Activated CD8-positive, alpha-beta T cell treated with anti-CD3 and anti-CD28 coated beads for 36 hours (primary cell): ENCODE measurements around the gene ERCC6L2. TPM values are rescaled to one million over a fixed set of nuclear protein-coding genes. Genes with fewer than 3 reads are reported as not detected.

Source experiments
- ATAC-seq: fragments of 200-7000 bp; cut with Tn5 transposase; one replicate; pipeline ENCODE4 v1.10.0; 2021; ENCODE audit warnings: mild to moderate bottlenecking, moderate library complexity
- CTCF ChIA-PET: fragments of 350-600 bp; sonication (Branson Sonifier 250); formaldehyde crosslinking; loops from one replicate; lab custom pipeline; 2021; ENCODE audit warnings: antibody characterized with exemption; lab: Charles Lee
- POLR2A ChIA-PET: fragments of 350-600 bp; sonication (Branson Sonifier 250); formaldehyde crosslinking; loops from one replicate; lab custom pipeline; 2021; ENCODE audit warnings: antibody characterized with exemption; lab: Charles Lee
- DNase-seq: peaks from one replicate; pipeline ENCODE4 v3.0.0-alpha.2; 2020
- H3K27ac Mint-ChIP-seq: one replicate; pipeline ENCODE4 v1.8.0; 2021; ENCODE audit warnings: mild to moderate bottlenecking, mixed read lengths
- H3K27me3 Mint-ChIP-seq: one replicate; pipeline ENCODE4 v1.8.0; 2021; ENCODE audit warnings: mixed read lengths
- H3K36me3 Mint-ChIP-seq: one replicate; pipeline ENCODE4 v1.8.0; 2021; ENCODE audit warnings: low read depth, mixed read lengths
- H3K4me1 Mint-ChIP-seq: one replicate; pipeline ENCODE4 v1.8.0; 2021; ENCODE audit warnings: low read depth, mixed read lengths
- H3K4me3 Mint-ChIP-seq: one replicate; pipeline ENCODE4 v1.8.0; 2021; ENCODE audit warnings: mild to moderate bottlenecking, moderate library complexity, mixed read lengths
- H3K9me3 Mint-ChIP-seq: one replicate; pipeline ENCODE4 v1.8.0; 2021; ENCODE audit warnings: mixed read lengths
- CTCF ChIP-seq: fragments of 200-600 bp; IDR thresholded peaks from one replicate; pipeline ENCODE4 v1.8.0; 2022; ENCODE audit warnings: antibody characterized with exemption, mild to moderate bottlenecking
- intact Hi-C: fragments of 100-400 bp; cut with micrococcal nuclease; formaldehyde crosslinking; loops from one replicate; pipeline ENCODE4 v1.10.0; 2022
- total RNA-seq, 2 experiments: library from RNA; stranded (reverse); gene quantifications; one replicate each; pipeline ENCODE4 v1.2.3, GENCODE V29; 2021

Gene ERCC6L2
- total RNA-seq, 2 experiments from 2014 or later: 31.2 to 34.7 TPM

DNA sequence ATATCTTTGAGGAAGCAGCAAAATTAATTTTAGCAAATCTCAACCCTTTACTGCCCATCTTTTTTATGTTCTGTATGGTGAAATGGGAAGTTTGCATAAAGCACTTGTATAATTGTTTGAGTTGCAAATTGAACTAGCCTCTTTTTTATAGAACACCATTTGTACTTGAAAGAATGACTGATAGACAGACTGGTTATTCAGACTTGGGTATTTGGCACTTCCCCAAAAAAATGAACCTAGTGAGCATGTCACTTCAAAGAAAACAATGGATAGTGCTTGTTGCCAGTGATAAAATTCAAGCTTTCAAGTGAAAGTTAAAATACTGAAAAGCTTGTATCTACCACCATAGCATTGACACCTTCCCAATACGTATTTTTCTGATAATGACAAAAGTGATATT lies 115.8 kb downstream of the ERCC6L2 start:
- peaks cover 31% of the 10 kb centered on the region for H3K4me1 Mint-ChIP-seq
- peaks cover 2% of the 10 kb centered on the region for H3K9me3 Mint-ChIP-seq
- peaks cover 46% of the 10 kb centered on the region for H3K36me3 Mint-ChIP-seq
- H3K27ac Mint-ChIP-seq: no peak overlapping the region
- no peak overlapping the region for H3K4me3 Mint-ChIP-seq
- TF ChIP-seq CTCF: no peak
- ChIA-PET POLR2A (interaction anchor here (0.8 kb wide), 1 partner anchor 823 kb away, joined by 3 read pairs; no protein-coding TSS in a partner anchor), CTCF (no interaction called here)
- intact Hi-C loops: no loop called here
- H3K27me3 Mint-ChIP-seq: no peaks in the 10 kb centered on the region
- DNase-seq (no peak), ATAC-seq (no peak)

- POLR2A ChIA-PET: no interaction called here
- no peak overlapping the region for H3K4me3 Mint-ChIP-seq
- no peak for DNase-seq
- TF ChIP-seq CTCF: no peak
- CTCF ChIA-PET: no interaction called here
- no peak for ATAC-seq
- H3K27ac Mint-ChIP-seq: no peak overlapping the region
- H3K4me1 Mint-ChIP-seq: peaks cover 31% of the 10 kb centered on the region
- intact Hi-C loops: no loop called here
- H3K36me3 Mint-ChIP-seq: peaks cover 40% of the 10 kb centered on the region
- H3K27me3 Mint-ChIP-seq: no peaks in the 10 kb centered on the region
- H3K9me3 Mint-ChIP-seq: no peaks in the 10 kb centered on the region
These were observed 117.0 kb downstream of the ERCC6L2 start for GRCh38 chr9:95992536-95992935.

GRCh38 chr9:95993337-95993736 lies 117.8 kb downstream of the ERCC6L2 start:
- Mint-ChIP-seq H3K9me3 (no peaks in the 10 kb centered on the region), H3K27me3 (no peaks in the 10 kb centered on the region), H3K4me1 (peaks cover 31% of the 10 kb centered on the region), H3K4me3 (no peak overlapping the region), H3K36me3 (peaks cover 35% of the 10 kb centered on the region), H3K27ac (peak overlapping the region; percentile 79)
- POLR2A ChIA-PET: interaction anchor here (1.0 kb wide), 1 partner anchor 17 kb away, joined by 3 read pairs; no protein-coding TSS in a partner anchor
- intact Hi-C loops: no loop called here
- peak; percentile 60 for DNase-seq
- CTCF ChIA-PET: interaction anchor here (1.2 kb wide), 1 partner anchor 11 kb away, joined by 3 read pairs; no protein-coding TSS in a partner anchor
- TF ChIP-seq CTCF: no peak
- ATAC-seq: peak; percentile 75

DNA sequence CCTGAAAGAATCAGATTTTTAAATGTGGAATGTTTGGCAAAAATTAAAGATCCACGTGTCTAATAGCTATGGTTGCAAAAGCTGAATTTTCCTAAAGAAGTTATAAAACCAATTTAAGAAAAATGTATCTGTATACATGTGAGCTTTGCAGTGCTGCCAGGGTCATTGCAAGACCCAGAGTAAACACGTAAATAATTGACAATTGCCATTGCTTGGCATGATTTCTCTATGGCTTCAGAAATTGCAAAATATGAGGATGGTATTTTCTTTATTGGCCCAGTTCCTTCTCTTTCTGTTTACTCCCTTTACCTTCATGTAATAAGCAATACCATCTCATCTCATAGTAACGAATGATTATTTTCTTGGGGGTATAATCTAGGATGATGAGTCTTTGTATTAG lies 123.9 kb downstream of the ERCC6L2 start:
- no peaks in the 10 kb centered on the region for H3K27me3 Mint-ChIP-seq
- no peak overlapping the region for H3K27ac Mint-ChIP-seq
- POLR2A ChIA-PET: interaction anchor here (0.6 kb wide), 1 partner anchor 511 kb away, joined by 3 read pairs; no protein-coding TSS in a partner anchor
- CTCF ChIA-PET: no interaction called here
- intact Hi-C loops: no loop called here
- H3K9me3 Mint-ChIP-seq: peaks cover 4% of the 10 kb centered on the region
- TF ChIP-seq CTCF: no peak
- DNase-seq (no peak), ATAC-seq (no peak)
- peaks cover 11% of the 10 kb centered on the region for H3K4me1 Mint-ChIP-seq
- no peak overlapping the region for H3K4me3 Mint-ChIP-seq
- H3K36me3 Mint-ChIP-seq: peaks cover 40% of the 10 kb centered on the region

DNA sequence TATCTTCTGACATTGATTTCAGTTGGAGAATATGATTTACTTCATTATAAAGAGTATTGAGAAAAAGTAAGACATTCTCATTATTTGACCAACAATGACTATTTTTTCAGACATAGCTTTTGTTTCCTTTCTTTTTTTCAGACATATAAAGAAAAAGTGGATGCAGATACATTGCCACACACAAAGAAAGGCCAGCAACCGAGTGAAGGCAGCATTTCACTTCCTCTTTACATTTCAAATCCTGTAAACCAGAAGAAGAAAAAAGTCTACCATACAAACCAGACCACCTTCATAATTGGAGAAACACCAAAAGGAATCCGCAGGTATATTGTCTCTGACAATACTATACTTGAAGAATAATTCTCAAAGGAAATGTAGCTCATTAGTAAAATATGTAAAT lies 128.9 kb downstream of the ERCC6L2 start:
- Mint-ChIP-seq H3K9me3 (peaks cover 4% of the 10 kb centered on the region), H3K4me3 (no peak overlapping the region), H3K36me3 (peaks cover 24% of the 10 kb centered on the region), H3K27me3 (no peaks in the 10 kb centered on the region), H3K27ac (no peak overlapping the region), H3K4me1 (no peaks in the 10 kb centered on the region)
- CTCF ChIA-PET: no interaction called here
- intact Hi-C loops: no loop called here
- ATAC-seq (no peak), DNase-seq (no peak)
- POLR2A ChIA-PET: no interaction called here
- TF ChIP-seq CTCF: no peak
